ENCODE data around the gene PALMD. TPM values are rescaled to one million over a fixed set of nuclear protein-coding genes. Genes with fewer than 3 reads are reported as not detected.

The PALMD gene
- total and polyA plus RNA-seq, 2 of the 8 experiments (the other 6 are each of a cell fraction or from before 2014, with no cell fraction given), result not detected

DNA sequence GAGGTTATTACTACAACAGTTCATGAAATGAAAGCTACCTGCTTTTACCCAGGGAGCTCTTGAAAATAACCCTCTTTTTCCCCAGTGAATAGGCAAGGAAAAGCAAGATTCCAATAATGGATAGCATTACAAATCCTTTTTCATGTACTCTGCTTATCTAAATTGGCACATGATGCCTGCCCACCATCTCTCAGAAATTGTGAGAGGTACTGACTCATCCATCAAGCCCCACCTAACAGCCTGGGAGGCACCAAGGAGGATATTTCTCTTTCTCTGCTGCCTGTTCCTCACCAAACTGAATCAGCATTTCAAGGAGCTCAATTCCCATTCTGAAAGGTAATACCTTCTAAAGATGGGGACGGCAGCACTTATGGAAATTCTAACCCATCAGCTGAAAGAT, 34.4 kb downstream of the PALMD start:
- Histone ChIP-seq H3K27ac (ENCODE audit: low read depth, low read length) (no peak overlapping the region), H3K27me3 (replicated peaks in 1 of 4; ENCODE audit: control insufficient read depth in 3 of 4, extremely low read depth in 1 of 4, insufficient read depth in 3 of 4, low read length in 3 of 4) (no peaks in the 10 kb centered on the region), H3K18ac (ENCODE audit: extremely low read depth, low read length) (no peak overlapping the region), H2BK5ac (ENCODE audit: low read depth, low read length) (no peak overlapping the region), H4K20me1 (replicated peaks in 1 of 2; ENCODE audit: control insufficient read depth in 1 of 2, insufficient read depth in 2 of 2, low read length in 2 of 2) (no peaks in the 10 kb centered on the region), H2BK120ac (replicated peaks; ENCODE audit: low read depth, low read length) (no peak overlapping the region), H4K91ac (replicated peaks; ENCODE audit: insufficient read length, low read length) (no peak overlapping the region), H3K23me2 (ENCODE audit: low read depth, low read length) (no peaks in the 10 kb centered on the region), H3K4me1 (replicated peaks in 1 of 4; ENCODE audit: control insufficient read depth in 3 of 4, insufficient read depth in 4 of 4, low read length in 3 of 4) (no peaks in the 10 kb centered on the region), H3K9me3 (ENCODE audit: insufficient read depth in 2 of 2, low read depth in 1 of 2, low read length in 1 of 2) (no peaks in the 10 kb centered on the region), H3K4me3 (ENCODE audit: extremely low read depth in 1 of 4, insufficient read depth in 2 of 4, low read depth in 3 of 4, low read length in 4 of 4) (no peak overlapping the region), H4K8ac (ENCODE audit: extremely low read depth, insufficient read depth, low read length) (no peak overlapping the region), H2AK5ac (ENCODE audit: low read depth, low read length) (no peak overlapping the region), H2AFZ (ENCODE audit: low read length) (peak overlapping the region; percentile 2; the same call in 1 of the 2 replicates), H3K56ac (replicated peaks; ENCODE audit: insufficient read length, low read depth, low read length) (no peak overlapping the region), H3K79me1 (ENCODE audit: low read depth, low read length) (no peaks in the 10 kb centered on the region), H3K79me2 (ENCODE audit: control insufficient read depth in 1 of 2, insufficient read depth in 2 of 2, low read length in 2 of 2) (no peaks in the 10 kb centered on the region), H3K23ac (ENCODE audit: insufficient read length) (no peak overlapping the region), H3K4ac (replicated peaks; ENCODE audit: insufficient read length, low read depth, low read length) (no peak overlapping the region), H3K36me3 (ENCODE audit: control insufficient read depth in 2 of 4, insufficient read depth in 4 of 4, low read length in 3 of 4) (no peaks in the 10 kb centered on the region), H2BK15ac (ENCODE audit: low read length) (no peak overlapping the region), H2BK20ac (ENCODE audit: low read length) (no peak overlapping the region), H2BK12ac (ENCODE audit: low read depth, low read length) (no peak overlapping the region), H3K4me2 (ENCODE audit: insufficient read depth in 1 of 2, low read depth in 2 of 2, low read length in 2 of 2) (no peak overlapping the region), H3K9ac (replicated peaks in 1 of 4; ENCODE audit: extremely low read depth in 1 of 4, low read depth in 3 of 4, low read length in 3 of 4) (no peak overlapping the region), H4K5ac (ENCODE audit: insufficient read length, low read depth, low read length) (no peak overlapping the region), H3K14ac (ENCODE audit: insufficient read length) (no peak overlapping the region)
- ChIA-PET CTCF (ENCODE audit: partially characterized antibody) (interaction anchor here (0.6 to 2.6 kb wide), 10 partner anchors 11 to 686 kb away, joined by 3 to 8 read pairs (median 4); no protein-coding TSS in a partner anchor), POLR2A (ENCODE audit: partially characterized antibody) (interaction anchor here (0.6 kb wide), 1 partner anchor 812 kb away, joined by 3 read pairs; no protein-coding TSS in a partner anchor)
- no peak for FAIRE-seq
- TF ChIP-seq RBBP5 (IDR thresholded peaks at IDR 0.05; ENCODE audit: borderline replicate concordance, low read depth, low read length), result no peak
- TF ChIP-seq SP1 (IDR thresholded peaks at IDR 0.05; ENCODE audit: low read depth, low read length), result no peak
- no peak for TF ChIP-seq TCF12 (IDR thresholded peaks at IDR 0.05; ENCODE audit: low read depth, low read length)
- TF ChIP-seq CHD1 (IDR thresholded peaks at IDR 0.05; ENCODE audit: low read depth, low read length), result no peak
- TF ChIP-seq, protein P1, sequence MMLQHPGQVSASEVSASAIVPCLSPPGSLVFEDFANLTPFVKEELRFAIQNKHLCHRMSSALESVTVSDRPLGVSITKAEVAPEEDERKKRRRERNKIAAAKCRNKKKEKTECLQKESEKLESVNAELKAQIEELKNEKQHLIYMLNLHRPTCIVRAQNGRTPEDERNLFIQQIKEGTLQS (IDR thresholded peaks at IDR 0.05; ENCODE audit: insufficient read depth, low read depth, low read length), result no peak
- no peak for TF ChIP-seq RAD21 (IDR thresholded peaks at IDR 0.05 in 1 of 2, conservative IDR thresholded peaks at IDR 0.05 in 1 of 2; ENCODE audit: low read depth in 2 of 2, low read length in 2 of 2)
- no peak for TF ChIP-seq EZH2 (IDR thresholded peaks at IDR 0.05; ENCODE audit: low read depth, low read length, severe bottlenecking)
- no peak for TF ChIP-seq JUN (IDR thresholded peaks at IDR 0.05; ENCODE audit: low read depth, low read length)
- no peak for TF ChIP-seq CREB1 (IDR thresholded peaks at IDR 0.05)
- DNase-seq (ENCODE audit: low read depth in 1 of 2, low spot score in 2 of 2), result no peak
- 76% methylated on average over 1 of the region's 1 CpG; no CpG with 5 or more reads in 1 of the 2 experiments for WGBS, 2 experiments (ENCODE audit: extremely low coverage in 1 of 2, insufficient coverage in 1 of 2, insufficient read length in 1 of 2, insufficient replicate concordance in 2 of 2, low coverage in 1 of 2, low lambda C conversion rate in 2 of 2, missing lambda C conversion rate in 1 of 2)
